Fibroblast of villous mesenchyme (primary cell): Measurements from ENCODE around the gene ETNK2. TPM values are rescaled to one million over a fixed set of nuclear protein-coding genes. Genes with fewer than 3 reads are reported as not detected.
A peak's percentile ranks its signal among the peaks of the same experiment; 100 is the strongest.
"Not testable (repeated sequence)": the region's sequence is repeated elsewhere in the genome, so short reads cannot be mapped to it uniquely, and the experiment has no call there.

Experiments
- DNase-seq: peaks from one replicate; pipeline ENCODE4 v3.0.0-alpha.2; 2010; ENCODE audit warnings: low read depth
- H3K4me3 ChIP-seq: 2 replicates; pipeline ENCODE4 v1.5.1; 2011; ENCODE audit warnings: low read depth, mild to moderate bottlenecking, low read length
- total RNA-seq: library from RNA; depleted of rRNA; stranded (reverse); fragments of >200 nt; gene quantifications from 2 replicates; pipeline ENCODE4 v1.2.3, GENCODE V29; 2012
- TF ChIP-seq, protein P1 (sequence below): IDR thresholded peaks from 2 replicates; pipeline ENCODE4 v1.5.1; 2012; ENCODE audit warnings: low read depth, mild to moderate bottlenecking, low read length; ENCODE audit not compliant: insufficient read depth

The ETNK2 gene
- total RNA-seq, 1 donor, result 15.5 TPM

DNA sequence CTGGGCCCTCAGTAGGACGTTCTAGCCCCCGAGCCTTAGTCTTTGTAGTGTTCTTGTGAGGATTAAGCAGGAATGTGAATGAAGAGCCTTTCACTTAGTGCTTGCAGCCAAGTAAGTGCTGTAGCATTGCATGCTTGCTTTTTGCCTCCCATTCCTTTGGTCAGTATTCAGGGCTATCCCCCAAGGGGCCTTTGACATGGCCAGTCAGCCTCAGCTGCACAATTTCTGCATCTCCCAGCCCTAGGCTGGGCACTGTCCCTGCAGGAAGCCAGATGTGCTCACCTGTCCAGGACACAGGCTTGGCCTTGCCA is 48.5 kb downstream of the ETNK2 start:
- DNase-seq, result peak; percentile 43
- no peak overlapping the region for H3K4me3 ChIP-seq
- TF ChIP-seq, protein P1, sequence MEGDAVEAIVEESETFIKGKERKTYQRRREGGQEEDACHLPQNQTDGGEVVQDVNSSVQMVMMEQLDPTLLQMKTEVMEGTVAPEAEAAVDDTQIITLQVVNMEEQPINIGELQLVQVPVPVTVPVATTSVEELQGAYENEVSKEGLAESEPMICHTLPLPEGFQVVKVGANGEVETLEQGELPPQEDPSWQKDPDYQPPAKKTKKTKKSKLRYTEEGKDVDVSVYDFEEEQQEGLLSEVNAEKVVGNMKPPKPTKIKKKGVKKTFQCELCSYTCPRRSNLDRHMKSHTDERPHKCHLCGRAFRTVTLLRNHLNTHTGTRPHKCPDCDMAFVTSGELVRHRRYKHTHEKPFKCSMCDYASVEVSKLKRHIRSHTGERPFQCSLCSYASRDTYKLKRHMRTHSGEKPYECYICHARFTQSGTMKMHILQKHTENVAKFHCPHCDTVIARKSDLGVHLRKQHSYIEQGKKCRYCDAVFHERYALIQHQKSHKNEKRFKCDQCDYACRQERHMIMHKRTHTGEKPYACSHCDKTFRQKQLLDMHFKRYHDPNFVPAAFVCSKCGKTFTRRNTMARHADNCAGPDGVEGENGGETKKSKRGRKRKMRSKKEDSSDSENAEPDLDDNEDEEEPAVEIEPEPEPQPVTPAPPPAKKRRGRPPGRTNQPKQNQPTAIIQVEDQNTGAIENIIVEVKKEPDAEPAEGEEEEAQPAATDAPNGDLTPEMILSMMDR, result no peak

DNA sequence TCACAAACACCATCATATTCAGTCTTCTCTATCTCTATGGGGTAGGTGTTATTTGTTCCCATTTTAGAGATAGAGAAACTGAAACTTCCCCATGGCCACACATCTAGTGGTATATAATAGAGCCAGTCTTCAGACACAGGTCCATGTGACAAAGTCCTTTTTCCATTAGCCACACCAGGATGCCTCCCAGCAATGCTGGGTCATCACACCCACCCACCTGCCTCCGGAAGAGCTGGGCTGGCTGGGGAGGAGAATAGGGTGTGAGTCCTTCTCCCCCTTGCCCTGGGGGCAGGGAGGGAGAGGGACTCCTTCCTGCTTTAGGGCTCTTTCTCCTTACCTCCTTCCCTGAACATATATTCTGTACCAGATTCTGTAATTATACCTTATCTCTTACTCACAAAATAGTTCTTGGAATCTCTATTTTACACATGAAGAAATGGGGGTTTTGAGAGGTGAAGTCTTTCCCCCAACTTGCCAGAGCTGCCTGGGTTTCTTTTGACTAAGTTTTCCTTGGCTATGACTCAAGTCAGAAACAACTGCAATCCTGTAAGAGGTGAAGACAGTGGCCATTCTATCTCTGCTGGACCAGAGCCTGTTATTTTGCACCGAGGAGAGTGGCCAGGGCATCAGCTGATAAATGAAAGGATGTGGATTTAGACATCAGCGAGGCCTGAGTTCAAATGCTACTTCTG is 49.0 kb downstream of the ETNK2 start:
- DNase-seq, result no peak
- TF ChIP-seq, protein P1, result no peak
- H3K4me3 ChIP-seq, result no peak overlapping the region

DNA sequence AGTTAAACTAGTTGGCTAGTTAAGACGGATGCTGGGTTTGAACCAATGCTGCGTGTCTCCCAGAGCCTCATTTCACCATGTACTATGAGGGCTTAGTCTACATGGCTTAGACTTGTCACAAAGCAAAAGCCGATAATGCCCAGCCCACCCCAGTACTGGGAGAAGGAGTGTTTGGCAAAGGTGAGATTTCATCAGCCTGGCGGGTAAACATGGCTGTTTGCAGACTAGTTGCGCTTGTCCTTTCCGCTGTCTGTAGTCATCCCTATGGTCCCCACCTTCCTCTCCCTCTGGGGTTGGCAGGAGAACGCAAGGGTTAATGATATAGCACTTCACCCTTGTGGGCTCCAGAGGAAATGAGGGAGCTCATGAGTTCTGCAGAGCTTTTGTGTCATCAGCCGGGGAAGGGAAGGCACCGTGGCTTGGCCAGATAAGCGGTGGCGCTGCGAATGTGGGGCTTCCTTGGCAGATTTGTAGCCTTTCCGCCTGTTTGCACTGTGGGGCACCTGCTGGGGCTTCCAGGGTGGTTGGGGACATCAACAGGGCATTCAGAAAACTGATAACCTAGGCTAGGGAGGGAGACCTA is 49.7 kb downstream of the ETNK2 start:
- TF ChIP-seq, protein P1, result no peak

DNA sequence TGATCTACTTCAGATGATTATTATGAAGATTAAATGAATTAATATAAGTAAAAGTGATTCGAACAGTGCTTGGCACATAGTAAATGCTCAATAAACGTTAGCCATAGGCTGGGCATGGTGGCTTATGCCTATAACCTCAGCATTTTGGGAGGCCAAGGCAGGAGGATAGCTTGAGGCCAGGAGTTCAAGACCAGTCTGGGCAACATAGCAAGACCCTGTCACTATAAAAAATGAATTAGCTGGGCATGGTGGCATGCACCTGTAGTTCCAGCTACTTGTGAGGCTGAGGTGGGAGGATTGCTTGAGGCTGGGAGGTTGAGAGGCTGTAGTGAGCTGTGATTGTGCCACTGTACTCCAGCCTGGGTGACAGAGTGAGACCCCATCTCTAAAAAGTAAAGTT is 52.1 kb downstream of the ETNK2 start:
- H3K4me3 ChIP-seq, DNase-seq: not testable (repeated sequence)

More for the DNA sequence above, 49.7 kb downstream of the ETNK2 start:
- DNase-seq, result no peak
- no peak overlapping the region for H3K4me3 ChIP-seq

DNA sequence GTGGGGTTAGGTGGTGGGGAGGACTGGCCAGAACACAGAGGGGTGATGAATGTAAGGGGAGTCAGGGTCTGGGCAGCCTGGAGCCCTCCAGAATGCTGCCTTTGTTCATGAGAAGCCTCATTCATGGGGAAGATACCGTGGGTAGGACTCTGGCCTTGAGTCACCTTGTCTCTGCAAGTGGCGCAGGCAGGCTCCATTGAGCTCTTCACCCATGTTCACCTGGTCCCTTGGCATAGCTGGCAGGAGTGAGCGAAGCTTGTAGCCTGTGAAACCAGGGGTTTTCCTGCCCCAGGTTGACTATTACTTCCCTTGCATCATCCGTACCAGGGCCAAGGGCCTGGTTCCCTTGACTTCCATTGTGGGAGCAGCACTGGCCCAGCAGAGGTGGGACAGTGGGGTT is 53.2 kb downstream of the ETNK2 start:
- TF ChIP-seq, protein P1, result no peak

DNA sequence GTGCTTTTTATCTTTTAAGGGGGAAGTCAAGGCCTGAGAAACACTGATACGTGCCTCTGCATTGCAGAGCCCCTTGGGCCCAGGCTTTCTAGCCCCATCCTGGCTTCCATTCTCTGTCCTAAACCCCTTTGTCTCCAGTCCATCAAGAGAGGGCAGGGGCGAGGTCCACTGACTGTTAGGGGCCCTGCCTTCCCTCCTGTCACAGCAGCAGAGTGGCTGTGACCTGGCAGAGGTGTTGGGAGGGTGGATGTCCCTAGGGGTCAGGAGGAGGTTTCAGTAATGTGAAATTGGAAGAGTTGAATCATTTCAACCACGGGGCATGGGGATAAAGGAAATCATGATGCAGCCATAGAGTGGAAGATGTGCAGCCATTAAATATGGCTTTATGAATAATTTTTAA is 54.9 kb downstream of the ETNK2 start:
- no peak overlapping the region for H3K4me3 ChIP-seq
- no peak for DNase-seq
- TF ChIP-seq, protein P1, result no peak

More for the DNA sequence above, 53.2 kb downstream of the ETNK2 start:
- no peak overlapping the region for H3K4me3 ChIP-seq
- DNase-seq, result no peak

DNA sequence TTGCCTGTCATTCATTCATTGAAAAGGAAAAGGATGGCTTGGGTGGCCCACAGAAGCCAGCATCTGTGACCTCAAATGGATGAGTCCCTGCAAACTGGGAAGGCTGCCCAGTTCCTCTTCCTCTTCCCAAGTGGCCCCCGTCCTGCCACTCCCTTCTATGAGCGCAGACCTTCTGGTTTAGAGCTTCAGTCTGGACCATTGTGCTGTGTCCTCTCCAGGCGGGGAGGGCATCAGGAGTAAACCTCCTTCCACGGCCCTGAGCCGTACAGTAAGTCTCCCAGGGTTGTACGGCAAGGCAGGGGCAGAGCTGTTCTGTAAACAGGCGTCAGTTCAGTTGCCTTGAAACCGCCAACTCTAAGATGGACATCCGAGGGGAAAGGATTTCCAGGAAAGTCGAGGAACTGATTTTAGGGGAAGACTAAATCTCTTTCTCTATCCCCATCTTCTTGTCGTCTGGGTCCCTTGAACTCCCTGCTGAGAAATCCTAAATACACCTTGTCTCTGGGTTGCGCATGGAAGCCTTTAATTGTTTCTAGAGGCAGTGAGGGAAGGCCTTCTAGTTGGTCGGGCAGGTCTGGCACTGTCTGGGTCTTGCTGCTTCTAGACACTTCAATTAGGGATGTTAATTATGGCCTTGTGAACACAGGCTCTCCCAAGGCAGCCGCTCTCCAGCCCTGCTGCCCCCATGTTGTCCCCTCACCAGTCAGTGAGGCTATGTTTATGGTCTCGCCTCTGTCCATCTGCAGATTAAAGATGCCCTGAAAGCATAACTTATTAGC is 56.8 kb downstream of the ETNK2 start:
- TF ChIP-seq, protein P1, result no peak
- no peak for DNase-seq
- no peak overlapping the region for H3K4me3 ChIP-seq
